Right cardiac atrium (tissue), 5 donors: ENCODE measurements around the gene NOL11. TPM values are rescaled to one million over a fixed set of nuclear protein-coding genes. Genes with fewer than 3 reads are reported as not detected.
"Not testable (repeated sequence)": the region's sequence is repeated elsewhere in the genome, so short reads cannot be mapped to it uniquely, and the experiment has no call there.

Source experiments
- ATAC-seq, 2 donors: fragments of 200-7000 bp; cut with Tn5 transposase; one replicate each; pipeline versions ENCODE4 v1.8.0 to v1.9.1; 2020; ENCODE audit warnings: moderate library complexity in 2 of 2, mild to moderate bottlenecking in 1 of 2
- DNase-seq, 3 donors: peaks; one replicate each; pipeline ENCODE4 v3.0.0-alpha.2; 2020
- H3K27ac ChIP-seq: one replicate; pipeline ENCODE4 v1.5.1; 2013; ENCODE audit warnings: mild to moderate bottlenecking, low read length, control low read depth, moderate library complexity
- H3K27me3 ChIP-seq: one replicate; pipeline ENCODE4 v1.6.1; 2013; ENCODE audit not compliant: control insufficient read depth, insufficient read depth
- H3K4me1 ChIP-seq: one replicate; pipeline ENCODE4 v1.6.1; 2013; ENCODE audit warnings: low read length; ENCODE audit not compliant: control insufficient read depth, insufficient read depth
- H3K4me3 ChIP-seq: one replicate; pipeline ENCODE4 v1.5.1; 2013; ENCODE audit warnings: low read length, control low read depth
- H3K9me3 ChIP-seq: one replicate; pipeline ENCODE4 v1.6.1; 2013; ENCODE audit warnings: low read length; ENCODE audit not compliant: control insufficient read depth
- WGBS: extraction: QIAGEN DNeasy Blood & Tissue Kit; methylation state at CpG from one replicate; pipeline ENCODE4 v1.1.7; 2013; 5-methylcytosine and 5-hydroxymethylcytosine counted together
- intact Hi-C, 4 donors: fragments of 100-400 bp; cut with DNase I; formaldehyde crosslinking; loops; one replicate each; pipeline versions ENCODE4 v1.11.0 to v1.14.0; 2022 to 2023
- polyA plus RNA-seq: library from polyadenylated mRNA; stranded (reverse); fragments of 200-250 nt; gene quantifications from one replicate; pipeline ENCODE4 v1.2.3, GENCODE V29; 2013
- total RNA-seq, 4 donors: library from RNA; stranded (reverse); fragmentation: NEBNext Ultra II Directional; extraction: Animal tissue kit (Norgen Biotek cat#: 25700); gene quantifications; one replicate each; pipeline ENCODE4 v1.2.1, GENCODE V29; 2021
- donor health status: healthy with polysubstance abuse.
- donor health status: DM: no; HTN: yes; CAD: no.
- donor health status: DM: no; HTN: no; CAD: no.
- donor health status: DM: no; HTN: yes; CAD: no; lungs with severe emphysema.
- donor health status: DM: yes; HTN: yes; CAD: no.

Gene NOL11
- total and polyA plus RNA-seq, 5 donors, result 22.0 to 30.2 (median 27.7) TPM

GRCh38 chr17:67708378-67708777, 9.4 kb upstream of the NOL11 start:
- Histone ChIP-seq H3K9me3 (no peaks in the 10 kb centered on the region), H3K27me3 (no peaks in the 10 kb centered on the region), H3K27ac (no peak overlapping the region), H3K4me1 (no peaks in the 10 kb centered on the region), H3K4me3 (no peak overlapping the region)
- ATAC-seq (no peak), DNase-seq (no peak)
- 82% methylated on average over 3 of the region's 3 CpGs for WGBS
- intact Hi-C loops, result no loop called here

- no peaks in the 10 kb centered on the region for H3K27me3 ChIP-seq
- intact Hi-C loops, result loop anchor here in 1 of 4 donors (10.0 kb wide), 1 partner anchor 347 kb away; the partner anchor contains the start of gene PSMD12
- no peak overlapping the region for H3K27ac ChIP-seq
- no peak overlapping the region for H3K4me3 ChIP-seq
- DNase-seq, result no peak
- no peaks in the 10 kb centered on the region for H3K9me3 ChIP-seq
- WGBS, result 71% methylated on average over 4 of the region's 4 CpGs
- H3K4me1 ChIP-seq, result no peaks in the 10 kb centered on the region
- no peak for ATAC-seq
Observed at GRCh38 chr17:67711916-67712315, 5.8 kb upstream of the NOL11 start.

- 92% methylated on average over 4 of the region's 4 CpGs for WGBS
- no peak for ATAC-seq
- no peak for DNase-seq
- Histone ChIP-seq H3K4me1 (no peaks in the 10 kb centered on the region), H3K4me3 (no peak overlapping the region), H3K27me3 (no peaks in the 10 kb centered on the region), H3K9me3 (no peaks in the 10 kb centered on the region), H3K27ac (no peak overlapping the region)
- intact Hi-C loops, result loop anchor here in 1 of 4 donors (10.0 kb wide), 1 partner anchor 348 kb away; the partner anchor contains the start of gene PSMD12
Observed at GRCh38 chr17:67712375-67712774, 5.4 kb upstream of the NOL11 start.

- H3K27ac ChIP-seq, result no peak overlapping the region
- intact Hi-C loops, result loop anchor here in 1 of 4 donors (10.0 kb wide), 1 partner anchor 348 kb away; the partner anchor contains the start of gene PSMD12
- no peaks in the 10 kb centered on the region for H3K4me1 ChIP-seq
- H3K4me3 ChIP-seq, result no peak overlapping the region
- H3K27me3 ChIP-seq, result no peaks in the 10 kb centered on the region
- DNase-seq (no peak), ATAC-seq (no peak)
- no peaks in the 10 kb centered on the region for H3K9me3 ChIP-seq
- WGBS, result 89% methylated on average over 3 of the region's 3 CpGs
Observed at GRCh38 chr17:67713169-67713568, 4.6 kb upstream of the NOL11 start.

- intact Hi-C loops, result loop anchor here in 1 of 4 donors (10.0 kb wide), 1 partner anchor 352 kb away; the partner anchor contains the start of gene PSMD12
- 90% methylated on average over 6 of the region's 6 CpGs for WGBS
- Histone ChIP-seq H3K4me1 (peaks cover 3% of the 10 kb centered on the region), H3K4me3 (no peak overlapping the region), H3K27me3 (no peaks in the 10 kb centered on the region), H3K9me3 (no peaks in the 10 kb centered on the region), H3K27ac (no peak overlapping the region)
- no peak for DNase-seq
- no peak for ATAC-seq
Observed at GRCh38 chr17:67716405-67716798, 1.3 kb upstream of the NOL11 start.

GRCh38 chr17:67717192-67717623, 528 bp upstream of the NOL11 start:
- under 1% methylated on average over 5 of the region's 5 CpGs for WGBS
- Histone ChIP-seq H3K27me3 (no peaks in the 10 kb centered on the region), H3K9me3 (no peaks in the 10 kb centered on the region), H3K27ac (peak overlapping the region; percentile 84), H3K4me1 (peaks cover 3% of the 10 kb centered on the region), H3K4me3 (peak overlapping the region; percentile 65)
- intact Hi-C loops, result loop anchor here in 1 of 4 donors (10.0 kb wide), 1 partner anchor 352 kb away; the partner anchor contains the start of gene PSMD12
- DNase-seq, result no peak
- no peak for ATAC-seq

GRCh38 chr17:67718325-67718941, 697 bp downstream of the NOL11 start:
- H3K9me3 ChIP-seq, result no peaks in the 10 kb centered on the region
- H3K4me1 ChIP-seq, result peaks cover 3% of the 10 kb centered on the region
- under 1% methylated on average over 16 of the region's 16 CpGs for WGBS
- no peak for DNase-seq
- intact Hi-C loops, result loop anchor here in 1 of 4 donors (10.0 kb wide), 1 partner anchor 354 kb away; the partner anchor contains the start of gene PSMD12
- ATAC-seq, result peak in 1 of 2 donors; percentile 24
- H3K27ac ChIP-seq, result peak overlapping the region; percentile 91
- peak overlapping the region; percentile 92 for H3K4me3 ChIP-seq
- no peaks in the 10 kb centered on the region for H3K27me3 ChIP-seq

GRCh38 chr17:67725373-67725791, 7.6 kb downstream of the NOL11 start:
- Histone ChIP-seq H3K27ac (no peak overlapping the region), H3K27me3 (no peaks in the 10 kb centered on the region), H3K9me3 (no peaks in the 10 kb centered on the region), H3K4me1 (no peaks in the 10 kb centered on the region), H3K4me3 (no peak overlapping the region)
- no peak for DNase-seq
- ATAC-seq, result no peak
- intact Hi-C loops, result no loop called here
- 93% methylated on average over 4 of the region's 4 CpGs for WGBS

GRCh38 chr17:67725807-67726206, 8.1 kb downstream of the NOL11 start:
- Histone ChIP-seq H3K27me3 (no peaks in the 10 kb centered on the region), H3K4me3 (no peak overlapping the region), H3K27ac (no peak overlapping the region), H3K4me1 (no peaks in the 10 kb centered on the region), H3K9me3 (no peaks in the 10 kb centered on the region)
- DNase-seq, result no peak
- no peak for ATAC-seq
- intact Hi-C loops, result no loop called here
- WGBS, result 95% methylated on average over 4 of the region's 4 CpGs

GRCh38 chr17:67727152-67728039, 9.7 kb downstream of the NOL11 start:
- H3K4me1 ChIP-seq, DNase-seq, ATAC-seq, intact Hi-C loops, H3K27me3 ChIP-seq, H3K27ac ChIP-seq, H3K4me3 ChIP-seq, H3K9me3 ChIP-seq: not testable (repeated sequence)
- WGBS, result 96% methylated on average over 15 of the region's 15 CpGs

- DNase-seq, result no peak
- intact Hi-C loops, result no loop called here
- Histone ChIP-seq H3K4me1 (no peaks in the 10 kb centered on the region), H3K9me3 (no peaks in the 10 kb centered on the region), H3K27ac (no peak overlapping the region), H3K4me3 (no peak overlapping the region), H3K27me3 (no peaks in the 10 kb centered on the region)
- no peak for ATAC-seq
- 98% methylated on average over 6 of the region's 6 CpGs for WGBS
Observed at GRCh38 chr17:67729903-67730302, 12.2 kb downstream of the NOL11 start.
